ENCODE measurements around the gene HEG1. TPM values are rescaled to one million over a fixed set of nuclear protein-coding genes. Genes with fewer than 3 reads are reported as not detected.

The HEG1 gene
- total and polyA plus RNA-seq, 2 experiments from 2014 or later: 27.2 to 27.3 TPM

GRCh38 chr3:125080077-125080476 is 24.3 kb upstream of the HEG1 start:
- H3K9me3 ChIP-seq (ENCODE audit: low read depth): no peaks in the 10 kb centered on the region
- H3K4me1 ChIP-seq (ENCODE audit: insufficient read depth): no peaks in the 10 kb centered on the region
- no peak overlapping the region for H2AFZ ChIP-seq
- TF ChIP-seq CTCF (IDR thresholded peaks at IDR 0.05; ENCODE audit: poor library complexity) (no peak), EZH2phosphoT487 (IDR thresholded peaks at IDR 0.05; ENCODE audit: low read depth, severe bottlenecking, unreplicated experiment) (no peak), EZH2 (IDR thresholded peaks at IDR 0.05; ENCODE audit: borderline replicate concordance) (no peak)
- WGBS (ENCODE audit: low lambda C conversion rate, missing lambda C conversion rate): 93% methylated on average over 1 of the region's 1 CpG
- DNase-seq (ENCODE audit: low spot score): no peak
- H3K79me2 ChIP-seq: no peaks in the 10 kb centered on the region
- no peaks in the 10 kb centered on the region for H3K27me3 ChIP-seq
- no peaks in the 10 kb centered on the region for H4K20me1 ChIP-seq (ENCODE audit: insufficient read depth, poor library complexity, severe bottlenecking)
- H3K4me2 ChIP-seq: no peak overlapping the region
- no peak overlapping the region for H3K4me3 ChIP-seq
- H3K36me3 ChIP-seq (replicated peaks; ENCODE audit: insufficient read depth, low read depth): no peaks in the 10 kb centered on the region
- H3K27ac ChIP-seq: no peak overlapping the region
- H3K9me2 ChIP-seq (replicated peaks; ENCODE audit: insufficient read depth): no peaks in the 10 kb centered on the region

- no peaks in the 10 kb centered on the region for H3K4me1 ChIP-seq (ENCODE audit: insufficient read depth)
- H3K36me3 ChIP-seq (replicated peaks; ENCODE audit: insufficient read depth, low read depth): no peaks in the 10 kb centered on the region
- no peak for DNase-seq (ENCODE audit: low spot score)
- no peak overlapping the region for H3K4me2 ChIP-seq
- no peak overlapping the region for H3K27ac ChIP-seq
- H3K9me2 ChIP-seq (replicated peaks; ENCODE audit: insufficient read depth): no peaks in the 10 kb centered on the region
- H3K27me3 ChIP-seq: no peaks in the 10 kb centered on the region
- no peak overlapping the region for H3K4me3 ChIP-seq
- H4K20me1 ChIP-seq (ENCODE audit: insufficient read depth, poor library complexity, severe bottlenecking): no peaks in the 10 kb centered on the region
- no peaks in the 10 kb centered on the region for H3K9me3 ChIP-seq (ENCODE audit: low read depth)
- WGBS (ENCODE audit: low lambda C conversion rate, missing lambda C conversion rate): 57% methylated on average over 1 of the region's 1 CpG
- no peaks in the 10 kb centered on the region for H3K79me2 ChIP-seq
- H2AFZ ChIP-seq: no peak overlapping the region
- no peak for TF ChIP-seq EZH2 (IDR thresholded peaks at IDR 0.05; ENCODE audit: borderline replicate concordance)
- no peak for TF ChIP-seq EZH2phosphoT487 (IDR thresholded peaks at IDR 0.05; ENCODE audit: low read depth, severe bottlenecking, unreplicated experiment)
- TF ChIP-seq CTCF (IDR thresholded peaks at IDR 0.05; ENCODE audit: poor library complexity): no peak
Observed at GRCh38 chr3:125079675-125080045, 23.9 kb upstream of the HEG1 start.

DNA sequence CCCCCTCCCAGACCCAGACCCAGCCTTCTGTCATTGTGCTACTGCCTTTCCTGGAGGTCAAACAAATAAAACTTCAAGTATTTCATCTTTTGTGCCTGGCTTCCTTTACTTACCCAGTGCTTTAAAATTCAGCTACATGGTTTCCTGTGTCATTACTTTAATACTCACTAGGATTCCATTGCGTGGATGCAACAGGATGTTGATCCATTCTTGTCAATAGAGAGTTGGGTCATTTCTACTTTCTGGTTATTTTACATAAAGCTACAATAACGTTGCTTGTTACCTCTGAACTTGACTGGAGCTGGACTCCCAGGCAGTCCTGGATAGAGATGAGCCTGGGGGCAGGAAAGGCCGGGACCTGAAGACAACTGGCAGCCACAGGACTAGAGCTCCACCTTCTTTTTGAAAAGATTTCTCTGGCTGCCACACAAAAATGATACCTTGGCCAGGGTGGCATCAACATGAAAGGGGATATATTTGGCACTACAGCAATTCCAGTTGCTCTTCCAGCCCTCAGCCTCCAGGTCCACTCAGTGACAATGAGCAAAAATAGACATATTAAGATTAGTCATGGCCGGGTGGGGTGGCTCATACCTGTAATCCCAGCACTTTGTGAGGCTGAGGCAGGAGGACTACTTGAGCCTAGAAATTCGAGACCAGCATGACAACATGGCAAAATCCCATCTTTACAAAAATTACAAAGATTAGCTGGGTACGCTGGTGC is 23.3 kb upstream of the HEG1 start:
- H3K4me3 ChIP-seq: no peak overlapping the region

More for the DNA sequence above, 23.3 kb upstream of the HEG1 start:
- H4K20me1 ChIP-seq (ENCODE audit: insufficient read depth, poor library complexity, severe bottlenecking): no peaks in the 10 kb centered on the region
- 92% methylated on average over 6 of the region's 6 CpGs for WGBS (ENCODE audit: low lambda C conversion rate, missing lambda C conversion rate)
- no peak overlapping the region for H3K27ac ChIP-seq
- no peak for DNase-seq (ENCODE audit: low spot score)
- H3K36me3 ChIP-seq (replicated peaks; ENCODE audit: insufficient read depth, low read depth): no peaks in the 10 kb centered on the region
- no peaks in the 10 kb centered on the region for H3K79me2 ChIP-seq
- H3K4me1 ChIP-seq (ENCODE audit: insufficient read depth): no peaks in the 10 kb centered on the region
- no peak overlapping the region for H3K4me2 ChIP-seq
- H3K27me3 ChIP-seq: no peaks in the 10 kb centered on the region
- H3K9me2 ChIP-seq (replicated peaks; ENCODE audit: insufficient read depth): no peaks in the 10 kb centered on the region
- H2AFZ ChIP-seq: no peak overlapping the region
- no peaks in the 10 kb centered on the region for H3K9me3 ChIP-seq (ENCODE audit: low read depth)
- TF ChIP-seq CTCF (IDR thresholded peaks at IDR 0.05; ENCODE audit: poor library complexity): no peak
